Upper lobe of left lung (tissue), 6 donors: ENCODE measurements around the gene EPHB3. TPM values are rescaled to one million over a fixed set of nuclear protein-coding genes. Genes with fewer than 3 reads are reported as not detected.

Source experiments
- ATAC-seq, 2 donors: fragments of 200-7000 bp; cut with Tn5 transposase; one replicate each; pipeline ENCODE4 v1.9.1; 2022; ENCODE audit warnings: mild to moderate bottlenecking in 2 of 2, moderate library complexity in 2 of 2; ENCODE audit not compliant: low FRiP score in 2 of 2
- DNase-seq, 2 donors: peaks; one replicate each; pipeline ENCODE4 v3.0.0-alpha.2; 2019 to 2020
- H3K27ac ChIP-seq, 4 donors: fragments of 200-600 bp; sonication (generic); one replicate each; pipeline ENCODE4 v1.5.1; 2016 to 2019
- H3K27me3 ChIP-seq, 4 donors: fragments of 200-600 bp; sonication (generic); one replicate each; pipeline ENCODE4 v1.5.1; 2017 to 2019
- H3K36me3 ChIP-seq, 4 donors: fragments of 200-600 bp; sonication (generic); one replicate each; pipeline ENCODE4 v1.5.1; 2016 to 2019
- H3K4me1 ChIP-seq, 4 donors: fragments of 200-600 bp; sonication (generic); one replicate each; pipeline ENCODE4 v1.5.1; 2018 to 2019
- H3K4me3 ChIP-seq, 4 donors: fragments of 200-600 bp; sonication (generic); one replicate each; pipeline ENCODE4 v1.5.1; 2017 to 2019; ENCODE audit warnings: mild to moderate bottlenecking in 2 of 4, moderate library complexity in 1 of 4
- H3K9me3 ChIP-seq, 4 donors: fragments of 200-600 bp; sonication (generic); one replicate each; pipeline ENCODE4 v1.5.1; 2018 to 2019
- CTCF ChIP-seq, 6 experiments: fragments of 450-650 bp in 4 of 6; fragments of 200-600 bp in 2 of 6; sonication (generic) in 2 of 6; IDR thresholded peaks; one replicate each; pipeline ENCODE4 v1.5.1; 2016 to 2019; ENCODE audit warnings: antibody characterized with exemption in 6 of 6
- EP300 ChIP-seq, 4 donors: sonication (generic); formaldehyde crosslinking; IDR thresholded peaks; one replicate each; pipeline ENCODE4 v1.5.1; 2017; ENCODE audit warnings: antibody characterized with exemption in 4 of 4, control low read depth in 2 of 4
- POLR2A ChIP-seq, 4 donors: fragments of 450-650 bp; IDR thresholded peaks; one replicate each; pipeline ENCODE4 v1.5.1; 2016 to 2017; ENCODE audit warnings: antibody characterized with exemption in 4 of 4, mild to moderate bottlenecking in 2 of 4
- POLR2AphosphoS5 ChIP-seq, 2 donors: sonication (generic); formaldehyde crosslinking; IDR thresholded peaks; one replicate each; pipeline ENCODE4 v1.5.1; 2017; ENCODE audit warnings: antibody characterized with exemption in 2 of 2
- WGBS, 2 donors: methylation state at CpG; one replicate each; pipeline ENCODE4 v1.1.5; 2017 to 2018; 5-methylcytosine and 5-hydroxymethylcytosine counted together
- total RNA-seq, 6 donors: library from RNA; depleted of rRNA in 4 of 6; stranded (reverse); fragments of >200 nt in 4 of 6; gene quantifications; one replicate each; pipeline versions ENCODE4 v1.1.0 to v1.2.1, GENCODE V29; 2016 to 2021
- donor health status: DM: no; HTN: no; CAD: no; lungs with moderate emphysema.
- donor health status: DM: no; HTN: yes; CAD: no; lungs with severe emphysema.

EPHB3 gene
- total RNA-seq, 6 donors from 2014 or later, result 3.1 to 10.0 (median 7.2) TPM

GRCh38 chr3:184557348-184557950, 4.1 kb upstream of the EPHB3 start:
- ATAC-seq (no peak), DNase-seq (no peak)
- Histone ChIP-seq H3K36me3 (no peaks in the 10 kb centered on the region), H3K4me1 (peaks cover 18 to 24% (median 19%) of the 10 kb centered on the region in 4 donors), H3K27me3 (no peaks in the 10 kb centered on the region), H3K9me3 (no peaks in the 10 kb centered on the region), H3K4me3 (no peak overlapping the region), H3K27ac (no peak overlapping the region)
- TF ChIP-seq EP300 (IDR thresholded peaks at IDR 0.05) (no peak), POLR2AphosphoS5 (IDR thresholded peaks at IDR 0.05) (no peak), POLR2A (IDR thresholded peaks at IDR 0.05) (no peak), CTCF (IDR thresholded peaks at IDR 0.05) (no peak)
- WGBS, 2 donors, result 84 to 88% methylated on average over 7 of the region's 7 CpGs

- H3K4me1 ChIP-seq, result peaks cover 19 to 25% (median 23%) of the 10 kb centered on the region in 4 donors
- ATAC-seq, result no peak
- H3K27ac ChIP-seq, result no peak overlapping the region
- WGBS, 2 donors, result 78 to 85% methylated on average over 5 to 6 of the region's 6 CpGs
- H3K36me3 ChIP-seq, result no peaks in the 10 kb centered on the region
- TF ChIP-seq POLR2A (IDR thresholded peaks at IDR 0.05) (no peak), POLR2AphosphoS5 (IDR thresholded peaks at IDR 0.05) (no peak), EP300 (IDR thresholded peaks at IDR 0.05) (no peak), CTCF (IDR thresholded peaks at IDR 0.05) (no peak)
- H3K9me3 ChIP-seq, result no peaks in the 10 kb centered on the region
- H3K4me3 ChIP-seq, result no peak overlapping the region
- H3K27me3 ChIP-seq, result no peaks in the 10 kb centered on the region
- no peak for DNase-seq
Observed at GRCh38 chr3:184558726-184559125, 2.9 kb upstream of the EPHB3 start.

GRCh38 chr3:184559336-184559735, 2.2 kb upstream of the EPHB3 start:
- WGBS, 2 donors, result 64 to 78% methylated on average over 6 to 11 of the region's 11 CpGs
- H3K27ac ChIP-seq, result no peak overlapping the region

GRCh38 chr3:184560531-184560930, 1.1 kb upstream of the EPHB3 start:
- Histone ChIP-seq H3K4me3 (peak overlapping the region in 1 of 4 donors; percentile 78), H3K9me3 (no peaks in the 10 kb centered on the region), H3K27ac (no peak overlapping the region), H3K36me3 (no peaks in the 10 kb centered on the region), H3K27me3 (no peaks in the 10 kb centered on the region), H3K4me1 (peaks cover 31 to 43% (median 38%) of the 10 kb centered on the region in 4 donors)
- ATAC-seq (no peak), DNase-seq (no peak)
- 92 to 93% methylated on average over 3 of the region's 3 CpGs for WGBS, 2 donors
- TF ChIP-seq EP300 (IDR thresholded peaks at IDR 0.05) (no peak), POLR2AphosphoS5 (IDR thresholded peaks at IDR 0.05) (no peak), CTCF (IDR thresholded peaks at IDR 0.05) (no peak), POLR2A (IDR thresholded peaks at IDR 0.05) (no peak)

More at GRCh38 chr3:184559336-184559735, 2.2 kb upstream of the EPHB3 start:
- H3K4me1 ChIP-seq, result peaks cover 24 to 31% (median 28%) of the 10 kb centered on the region in 4 donors
- no peaks in the 10 kb centered on the region for H3K27me3 ChIP-seq
- H3K9me3 ChIP-seq, result no peaks in the 10 kb centered on the region
- TF ChIP-seq CTCF (IDR thresholded peaks at IDR 0.05), result no peak
- TF ChIP-seq POLR2AphosphoS5 (IDR thresholded peaks at IDR 0.05), result no peak
- TF ChIP-seq POLR2A (IDR thresholded peaks at IDR 0.05), result no peak
- TF ChIP-seq EP300 (IDR thresholded peaks at IDR 0.05), result no peak
- DNase-seq (peak in 1 of 2 donors; percentile 65), ATAC-seq (no peak)
- no peak overlapping the region for H3K4me3 ChIP-seq
- H3K36me3 ChIP-seq, result no peaks in the 10 kb centered on the region
